HuH-7.5 (cell line): ENCODE results near the gene PCDHGA7.
"Not testable (repeated sequence)": the region's sequence is repeated elsewhere in the genome, so short reads cannot be mapped to it uniquely, and the experiment has no call there.

Source experiments
- DNase-seq: peaks from one replicate; pipeline ENCODE4 v3.0.0; 2011; ENCODE audit warnings: low spot score

Gene PCDHGA7

DNA sequence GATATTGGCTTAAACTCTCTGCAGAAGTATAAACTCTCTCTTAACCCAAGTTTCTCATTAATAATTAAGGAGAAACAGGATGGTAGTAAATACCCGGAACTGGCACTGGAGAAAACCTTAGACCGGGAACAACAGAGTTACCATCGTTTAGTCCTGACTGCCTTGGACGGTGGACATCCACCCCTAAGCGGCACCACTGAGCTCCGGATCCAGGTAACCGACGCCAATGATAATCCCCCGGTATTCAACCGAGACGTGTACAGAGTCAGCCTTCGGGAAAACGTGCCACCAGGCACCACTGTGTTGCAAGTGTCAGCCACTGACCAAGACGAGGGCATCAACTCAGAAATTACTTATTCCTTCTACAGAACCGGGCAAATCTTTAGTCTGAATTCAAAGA lies 16.1 kb downstream of the PCDHGA7 start:
- DNase-seq, result no peak

GRCh38 chr5:141399555-141400258 lies 17.2 kb downstream of the PCDHGA7 start:
- no peak for DNase-seq

DNA sequence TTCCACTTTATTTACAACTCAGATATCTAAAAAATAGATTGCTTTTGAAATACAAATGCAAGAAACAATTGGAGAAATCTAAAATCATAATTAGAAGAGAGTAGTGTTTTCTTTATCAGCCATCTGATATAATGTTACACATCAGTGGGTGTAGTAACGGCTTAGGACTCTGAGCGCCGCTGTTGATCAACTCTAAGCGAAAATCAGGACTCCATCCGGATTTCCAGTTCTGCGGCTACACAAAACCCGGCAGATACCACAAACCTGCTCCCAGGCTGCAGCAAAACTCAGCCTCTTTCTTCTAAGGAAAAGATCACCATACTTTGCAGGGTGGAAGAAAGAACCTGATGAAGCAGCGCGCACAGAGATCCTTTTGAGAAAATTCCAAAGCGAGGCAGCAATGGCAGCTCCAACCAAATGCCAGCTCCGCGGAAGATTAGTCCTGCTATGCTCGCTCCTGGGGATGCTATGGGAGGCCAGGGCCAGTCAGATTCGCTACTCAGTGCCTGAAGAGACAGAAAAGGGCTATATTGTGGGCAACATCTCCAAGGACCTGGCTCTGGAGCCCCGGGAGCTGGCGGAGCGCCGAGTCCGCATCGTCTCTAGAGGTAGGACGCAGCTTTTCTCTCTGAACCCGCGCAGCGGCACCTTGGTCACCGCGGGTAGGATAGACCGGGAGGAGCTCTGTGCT lies 20.2 kb downstream of the PCDHGA7 start, which contains the start of gene PCDHGA9:
Gene PCDHGA9 (plus strand): TSS at position 226 of the 691 bp plus-strand sequence. CDS start 175 bp downstream, at position 401.
- no peak for DNase-seq

DNA sequence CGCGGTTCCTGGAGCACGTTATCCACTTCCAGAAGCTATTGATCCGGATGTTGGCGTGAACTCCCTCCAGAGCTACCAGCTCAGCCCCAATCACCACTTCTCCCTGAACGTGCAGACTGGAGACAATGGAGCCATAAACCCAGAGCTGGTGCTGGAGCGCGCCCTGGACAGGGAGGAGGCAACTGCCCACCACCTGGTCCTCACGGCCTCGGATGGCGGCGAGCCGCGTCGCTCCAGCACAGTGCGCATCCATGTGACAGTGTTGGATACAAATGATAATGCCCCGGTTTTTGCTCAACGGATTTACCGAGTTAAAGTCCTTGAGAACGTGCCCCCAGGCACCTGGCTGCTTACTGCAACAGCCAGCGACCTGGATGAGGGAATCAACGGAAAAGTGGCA lies 20.8 kb downstream of the PCDHGA7 start:
- DNase-seq, result no peak

GRCh38 chr5:141407790-141408505 lies 25.4 kb downstream of the PCDHGA7 start, which contains the start of gene PCDHGB6:
TSS of gene PCDHGB6 (plus strand) at chr5:141408021. CDS start at chr5:141408203, 182 bp downstream.
- DNase-seq, result not testable (repeated sequence)

GRCh38 chr5:141409598-141410306 lies 27.2 kb downstream of the PCDHGA7 start:
- DNase-seq, result no peak

DNA sequence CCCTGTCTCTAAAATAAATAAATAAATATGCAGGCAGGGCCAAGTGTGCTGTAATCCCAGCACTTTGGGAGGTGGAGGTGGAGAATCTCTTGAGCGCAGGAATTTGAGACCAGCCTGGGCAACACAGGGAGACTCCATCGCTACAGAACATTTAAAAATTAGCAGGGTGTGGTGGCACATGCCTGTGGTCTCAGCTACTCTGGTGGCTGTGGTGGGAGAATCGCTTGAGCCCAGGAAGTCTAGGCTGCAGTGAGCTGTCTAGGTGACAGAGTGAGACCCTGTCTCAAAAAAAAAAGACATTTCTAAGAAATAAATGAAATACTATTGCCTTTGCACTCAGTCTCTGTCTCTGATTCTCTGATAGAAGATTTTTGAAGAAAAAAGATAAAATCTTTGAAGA lies 29.0 kb downstream of the PCDHGA7 start:
- DNase-seq, result no peak

DNA sequence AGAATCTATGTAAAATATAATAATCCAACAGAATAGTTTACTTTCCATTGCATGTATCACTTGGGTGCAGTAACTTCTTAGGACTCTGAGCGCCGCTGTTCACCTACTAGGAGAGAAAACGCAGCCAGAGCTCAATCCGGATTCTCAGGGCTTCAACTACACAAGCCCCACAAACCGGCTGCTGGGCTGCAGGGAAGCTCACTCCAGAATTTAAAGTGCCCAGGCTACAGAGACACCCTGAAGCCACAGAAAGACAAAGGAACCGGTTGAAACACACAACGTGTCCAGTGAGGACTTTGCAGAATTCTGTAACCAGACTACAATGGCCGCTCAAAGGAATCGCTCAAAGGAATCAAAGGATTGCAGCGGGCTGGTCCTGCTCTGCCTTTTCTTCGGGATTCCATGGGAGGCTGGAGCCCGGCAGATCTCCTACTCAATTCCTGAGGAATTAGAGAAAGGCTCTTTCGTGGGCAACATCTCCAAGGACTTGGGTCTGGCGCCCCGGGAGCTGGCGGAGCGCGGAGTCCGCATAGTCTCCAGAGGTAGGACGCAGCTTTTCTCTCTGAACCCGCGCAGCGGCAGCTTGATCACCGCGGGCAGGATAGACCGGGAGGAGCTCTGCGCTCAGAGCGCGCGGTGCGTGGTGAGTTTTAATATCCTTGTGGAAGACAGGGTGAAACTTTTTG lies 30.5 kb downstream of the PCDHGA7 start, which contains the start of gene PCDHGA10:
Gene PCDHGA10 (plus strand): TSS at position 134 of the 686 bp plus-strand sequence. CDS start 189 bp downstream, at position 323.
- DNase-seq, result peak; percentile 91

- peak; percentile 88 for DNase-seq
Measured at GRCh38 chr5:141413540-141414069, 31.1 kb downstream of the PCDHGA7 start.

- DNase-seq, result not testable (repeated sequence)
Measured at GRCh38 chr5:141414548-141415274, 32.2 kb downstream of the PCDHGA7 start.

DNA sequence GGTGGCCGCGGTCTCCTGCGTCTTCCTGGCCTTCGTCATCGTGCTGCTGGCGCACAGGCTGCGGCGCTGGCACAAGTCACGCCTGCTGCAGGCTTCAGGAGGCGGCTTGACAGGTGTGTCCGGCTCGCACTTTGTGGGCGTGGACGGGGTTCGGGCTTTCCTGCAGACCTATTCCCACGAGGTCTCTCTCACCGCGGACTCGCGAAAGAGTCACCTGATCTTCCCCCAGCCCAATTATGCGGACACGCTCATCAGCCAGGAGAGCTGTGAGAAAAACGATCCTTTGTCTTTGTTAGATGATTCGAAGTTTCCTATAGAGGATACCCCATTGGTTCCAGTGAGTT lies 32.7 kb downstream of the PCDHGA7 start:
- not testable (repeated sequence) for DNase-seq

GRCh38 chr5:141417494-141418172 lies 35.1 kb downstream of the PCDHGA7 start, which contains the start of gene PCDHGB7:
TSS of gene PCDHGB7 (plus strand) at chr5:141417677. CDS start at chr5:141417860, 183 bp downstream.
- DNase-seq, result not testable (repeated sequence)

DNA sequence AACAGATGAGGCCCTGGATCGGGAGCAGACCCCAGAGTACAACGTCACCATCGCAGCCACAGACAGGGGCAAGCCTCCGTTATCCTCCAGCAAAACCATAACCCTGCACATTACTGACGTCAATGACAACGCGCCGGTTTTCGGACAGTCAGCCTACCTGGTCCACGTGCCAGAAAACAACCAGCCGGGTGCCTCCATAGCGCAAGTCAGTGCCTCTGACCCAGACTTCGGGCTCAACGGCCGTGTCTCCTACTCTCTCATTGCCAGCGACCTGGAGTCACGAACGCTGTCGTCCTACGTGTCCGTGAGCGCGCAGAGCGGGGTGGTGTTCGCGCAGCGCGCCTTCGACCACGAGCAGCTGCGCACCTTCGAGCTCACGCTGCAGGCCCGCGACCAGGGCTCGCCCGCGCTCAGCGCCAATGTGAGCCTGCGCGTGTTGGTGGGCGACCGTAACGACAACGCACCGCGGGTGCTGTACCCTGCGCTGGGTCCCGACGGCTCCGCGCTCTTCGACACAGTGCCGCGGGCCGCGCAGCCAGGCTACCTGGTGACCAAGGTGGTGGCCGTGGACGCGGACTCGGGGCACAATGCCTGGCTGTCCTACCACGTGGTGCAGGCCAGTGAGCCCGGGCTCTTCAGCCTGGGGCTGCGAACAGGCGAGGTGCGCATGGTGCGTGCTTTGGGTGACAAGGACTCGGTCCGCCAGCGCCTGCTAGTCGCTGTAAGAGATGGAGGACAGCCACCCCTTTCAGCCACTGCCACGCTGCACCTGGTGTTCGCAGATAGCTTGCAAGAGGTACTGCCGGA lies 36.7 kb downstream of the PCDHGA7 start:
- no peak for DNase-seq

- DNase-seq, result no peak
Measured at GRCh38 chr5:141420855-141421488, 38.4 kb downstream of the PCDHGA7 start, which contains the start of gene PCDHGA11. TSS of gene PCDHGA11 (plus strand) at chr5:141421051. CDS start at chr5:141421228, 177 bp downstream.

DNA sequence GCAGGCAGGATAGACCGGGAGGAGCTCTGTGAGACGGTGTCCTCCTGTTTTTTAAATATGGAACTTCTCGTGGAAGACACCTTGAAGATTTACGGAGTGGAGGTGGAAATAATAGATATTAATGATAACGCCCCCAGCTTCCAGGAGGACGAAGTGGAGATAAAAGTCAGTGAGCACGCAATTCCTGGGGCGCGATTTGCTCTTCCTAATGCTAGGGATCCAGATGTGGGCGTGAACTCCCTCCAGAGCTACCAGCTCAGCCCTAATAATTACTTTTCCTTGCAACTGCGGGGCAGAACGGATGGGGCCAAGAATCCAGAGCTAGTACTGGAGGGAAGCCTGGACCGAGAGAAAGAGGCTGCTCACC lies 38.9 kb downstream of the PCDHGA7 start:
- no peak for DNase-seq

DNA sequence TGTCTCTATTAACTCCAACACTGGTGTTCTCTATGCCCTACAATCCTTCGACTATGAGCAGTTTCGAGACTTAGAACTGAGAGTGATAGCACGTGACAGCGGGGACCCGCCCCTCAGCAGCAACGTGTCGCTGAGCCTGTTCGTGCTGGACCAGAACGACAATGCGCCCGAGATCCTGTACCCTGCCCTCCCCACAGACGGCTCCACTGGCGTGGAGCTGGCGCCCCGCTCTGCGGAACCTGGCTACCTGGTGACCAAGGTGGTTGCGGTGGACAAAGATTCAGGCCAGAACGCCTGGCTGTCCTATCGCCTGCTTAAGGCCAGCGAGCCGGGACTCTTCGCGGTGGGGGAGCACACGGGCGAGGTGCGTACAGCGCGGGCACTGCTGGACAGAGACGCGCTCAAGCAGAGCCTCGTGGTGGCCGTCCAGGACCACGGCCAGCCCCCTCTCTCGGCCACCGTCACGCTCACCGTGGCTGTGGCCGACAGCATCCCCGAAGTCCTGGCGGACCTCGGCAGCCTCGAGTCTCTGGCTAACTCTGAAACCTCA lies 40.3 kb downstream of the PCDHGA7 start:
- no peak for DNase-seq

DNA sequence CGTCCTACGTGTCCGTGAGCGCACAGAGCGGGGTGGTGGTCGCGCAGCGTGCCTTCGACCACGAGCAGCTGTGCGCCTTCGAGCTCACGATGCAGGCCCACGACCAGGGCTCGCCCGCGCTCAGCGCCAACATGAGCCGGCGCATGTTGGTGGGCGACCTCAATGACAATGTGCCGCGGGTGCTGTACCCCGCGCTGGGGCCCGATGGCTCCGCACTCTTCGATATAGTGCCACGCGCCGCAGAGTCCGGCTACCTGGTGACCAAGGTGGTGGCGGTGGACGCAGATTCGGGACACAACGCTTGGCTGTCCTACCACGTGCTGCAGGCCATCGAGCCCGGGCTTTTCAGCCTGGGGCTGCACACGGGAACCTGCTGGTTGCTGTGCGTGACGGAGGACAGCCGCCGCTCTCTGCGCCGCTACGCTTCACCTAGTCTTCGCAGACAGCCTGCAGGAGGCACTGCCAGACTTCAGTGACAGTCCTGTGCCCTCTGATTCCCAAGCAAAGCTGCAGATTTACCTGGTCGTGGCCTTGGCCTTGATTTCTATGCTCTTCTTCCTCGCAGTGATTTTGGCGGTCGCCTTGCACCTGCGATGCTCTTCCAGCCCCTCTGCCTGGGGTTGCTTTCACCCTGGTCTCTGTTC lies 45.4 kb downstream of the PCDHGA7 start:
- no peak for DNase-seq
